Mammary epithelial cell (primary cell): ENCODE measurements around the gene METTL14.

ENCODE experiments used
- CTCF ChIP-seq, 2 donors: IDR thresholded peaks in 1 of 2; conservative IDR thresholded peaks in 1 of 2; 2 replicates each; pipeline ENCODE4 v1.5.1; 2011 to 2012; ENCODE audit warnings: inconsistent platforms in 2 of 2, low read length in 2 of 2, mild to moderate bottlenecking in 2 of 2, control low read depth in 1 of 2, low read depth in 1 of 2; ENCODE audit not compliant: insufficient read depth in 1 of 2; ENCODE audit errors: extremely low read depth in 1 of 2
- EZH2 ChIP-seq: IDR thresholded peaks from 2 replicates; pipeline ENCODE4 v1.6.1; 2012; ENCODE audit warnings: low read length, inconsistent platforms, borderline replicate concordance

GRCh38 chr4:118743867-118744266, 58.7 kb downstream of the METTL14 start:
- no peak for TF ChIP-seq CTCF (conservative IDR thresholded peaks at IDR 0.05 in 1 of 2, IDR thresholded peaks at IDR 0.05 in 1 of 2; ENCODE audit: extremely low read depth in 1 of 2, insufficient read depth in 1 of 2, low read depth in 1 of 2, low read length in 2 of 2)
- no peak for TF ChIP-seq EZH2
